ENCODE measurements around the gene AGFG1.
A peak's percentile ranks its signal among the peaks of the same experiment; 100 is the strongest.

Gene AGFG1

GRCh38 chr2:227471924-227472264, at the start of gene AGFG1:
Gene AGFG1, plus strand, starts transcription at chr2:227472156. Its CDS starts 266 bp downstream, at chr2:227472422.
- DNase-seq (ENCODE audit: low spot score): peak; percentile 89

GRCh38 chr2:227423656-227424499, 48.1 kb upstream of the AGFG1 start:
- no peak for DNase-seq (ENCODE audit: low spot score)

- no peak for DNase-seq (ENCODE audit: low spot score)
These were observed 43.1 kb upstream of the AGFG1 start for GRCh38 chr2:227428731-227429285.

DNA sequence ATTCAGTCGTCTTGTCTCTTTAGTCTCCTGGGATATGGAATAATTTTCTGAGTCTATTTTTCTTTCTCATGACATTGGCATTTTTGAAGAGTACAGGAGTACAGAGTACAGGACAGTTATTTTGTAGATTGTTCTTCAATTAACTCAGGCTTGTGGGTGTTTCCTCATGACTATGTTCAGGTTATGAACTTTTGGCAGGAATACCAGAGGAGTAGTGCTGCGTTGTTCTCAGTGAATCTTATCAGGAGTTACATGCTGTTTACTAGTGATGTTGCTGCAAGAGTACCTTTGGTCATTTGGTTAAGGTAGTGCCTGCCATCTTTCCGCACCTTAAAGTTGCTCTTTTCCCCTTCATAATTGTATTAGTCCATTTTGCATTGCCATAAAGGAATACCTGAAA, 41.3 kb upstream of the AGFG1 start:
- no peak for DNase-seq (ENCODE audit: low spot score)

DNA sequence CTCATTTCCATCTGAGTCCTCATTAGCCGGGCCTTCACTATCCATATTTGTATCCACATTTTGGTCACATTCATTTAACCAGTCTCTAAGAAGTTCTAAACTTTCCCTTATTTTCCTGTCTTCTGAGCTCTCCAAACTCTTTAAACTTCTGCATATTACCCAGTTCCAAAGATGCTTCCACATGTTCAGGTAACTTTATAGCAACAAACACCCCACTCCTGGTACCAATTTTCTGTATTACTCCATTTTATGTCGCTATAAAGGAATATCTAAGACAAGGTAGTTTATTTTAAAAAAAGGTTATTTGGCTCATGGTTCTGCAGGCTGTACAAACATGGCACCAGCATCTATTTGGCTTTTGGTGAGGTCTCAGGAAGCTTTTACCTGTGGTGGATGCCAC, 38.8 kb upstream of the AGFG1 start:
- no peak for DNase-seq (ENCODE audit: low spot score)

GRCh38 chr2:227436436-227437174, 35.4 kb upstream of the AGFG1 start:
- no peak for DNase-seq (ENCODE audit: low spot score)

GRCh38 chr2:227439214-227439613, 32.7 kb upstream of the AGFG1 start:
- no peak for DNase-seq (ENCODE audit: low spot score)

DNA sequence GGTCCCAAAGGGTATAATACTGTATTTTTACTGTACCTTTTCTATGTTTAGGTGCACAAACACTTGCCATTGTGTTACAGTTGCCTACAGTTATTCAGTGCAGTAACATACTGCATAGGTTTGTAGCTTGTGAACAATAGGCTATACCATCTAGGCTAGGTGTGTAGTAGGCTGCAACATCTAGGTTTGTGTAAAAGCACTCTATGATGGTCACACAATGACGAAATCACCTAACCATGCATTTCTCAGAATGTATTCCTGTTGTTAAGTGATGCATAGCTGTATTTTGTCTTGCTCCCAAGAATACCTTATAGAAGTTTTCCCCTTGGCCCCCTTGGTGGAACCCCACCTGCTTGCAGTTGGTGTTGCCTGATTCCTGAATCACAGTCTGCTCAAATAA, 29.3 kb upstream of the AGFG1 start:
- no peak for DNase-seq (ENCODE audit: low spot score)

DNA sequence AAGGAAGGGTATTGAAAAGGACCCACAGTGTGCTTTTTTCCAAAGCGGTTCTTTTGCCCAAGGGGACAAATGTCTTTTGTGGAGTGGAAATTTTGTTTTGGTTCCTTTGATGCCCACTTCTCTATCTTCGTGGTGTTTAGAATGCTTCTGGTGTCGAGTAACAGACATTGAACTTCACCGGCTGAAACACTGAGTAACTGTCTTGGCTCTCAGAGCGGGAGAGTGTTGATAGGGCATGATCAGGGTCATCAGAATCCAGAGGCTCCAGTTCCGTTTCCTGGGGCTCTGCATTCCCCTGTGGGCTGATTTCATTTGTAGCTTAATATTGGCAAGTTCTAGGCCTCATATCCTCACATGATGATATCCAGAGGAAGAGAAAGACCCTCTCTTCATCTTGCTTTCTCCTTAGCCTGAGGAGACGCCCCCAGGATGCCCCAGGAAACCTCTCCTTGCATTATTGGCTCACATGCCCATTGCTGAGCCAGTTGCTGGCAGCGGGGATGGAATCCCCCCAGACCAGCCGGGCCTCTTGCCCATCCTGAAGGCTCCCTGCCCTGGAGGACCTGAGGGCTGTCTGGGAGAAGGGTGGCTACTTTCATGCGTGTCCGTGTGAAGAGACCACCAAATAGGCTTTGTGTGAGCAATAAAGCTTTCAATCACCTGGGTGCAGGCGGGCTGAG, 27.9 kb upstream of the AGFG1 start:
- no peak for DNase-seq (ENCODE audit: low spot score)

GRCh38 chr2:227447606-227448005, 24.4 kb upstream of the AGFG1 start:
- DNase-seq (ENCODE audit: low spot score): peak; percentile 59

DNA sequence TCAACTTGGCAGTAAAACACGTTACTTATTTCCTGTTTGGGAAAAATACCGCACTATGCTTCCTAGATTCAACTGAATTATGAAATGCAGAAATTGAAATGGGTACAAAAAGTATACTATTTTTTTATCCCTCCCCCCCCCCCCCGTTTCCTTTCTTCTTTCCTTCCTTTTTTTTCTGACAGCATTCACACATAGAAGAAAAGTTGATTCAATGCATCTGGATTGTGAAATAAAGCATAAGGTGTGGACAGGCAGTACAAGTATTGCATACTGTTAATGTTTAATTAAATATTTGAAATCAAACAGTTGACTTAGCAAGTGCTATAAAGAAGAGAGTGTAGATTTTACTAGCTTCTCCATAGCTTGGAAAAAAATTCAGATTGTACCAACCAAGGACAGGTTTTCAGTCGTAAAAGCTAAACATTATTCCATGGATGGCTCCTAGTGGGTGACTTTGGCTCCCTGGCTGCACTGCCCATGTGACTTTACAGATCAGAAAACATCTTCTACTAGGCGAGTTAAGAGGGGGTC, 21.6 kb upstream of the AGFG1 start:
- no peak for DNase-seq (ENCODE audit: low spot score)

GRCh38 chr2:227450926-227451654, 20.9 kb upstream of the AGFG1 start:
- DNase-seq (ENCODE audit: low spot score): peak; percentile 26

- DNase-seq (ENCODE audit: low spot score): no peak
These were observed 20.3 kb upstream of the AGFG1 start for GRCh38 chr2:227451655-227451992.

GRCh38 chr2:227453810-227454209, 18.1 kb upstream of the AGFG1 start:
- DNase-seq (ENCODE audit: low spot score): no peak

DNA sequence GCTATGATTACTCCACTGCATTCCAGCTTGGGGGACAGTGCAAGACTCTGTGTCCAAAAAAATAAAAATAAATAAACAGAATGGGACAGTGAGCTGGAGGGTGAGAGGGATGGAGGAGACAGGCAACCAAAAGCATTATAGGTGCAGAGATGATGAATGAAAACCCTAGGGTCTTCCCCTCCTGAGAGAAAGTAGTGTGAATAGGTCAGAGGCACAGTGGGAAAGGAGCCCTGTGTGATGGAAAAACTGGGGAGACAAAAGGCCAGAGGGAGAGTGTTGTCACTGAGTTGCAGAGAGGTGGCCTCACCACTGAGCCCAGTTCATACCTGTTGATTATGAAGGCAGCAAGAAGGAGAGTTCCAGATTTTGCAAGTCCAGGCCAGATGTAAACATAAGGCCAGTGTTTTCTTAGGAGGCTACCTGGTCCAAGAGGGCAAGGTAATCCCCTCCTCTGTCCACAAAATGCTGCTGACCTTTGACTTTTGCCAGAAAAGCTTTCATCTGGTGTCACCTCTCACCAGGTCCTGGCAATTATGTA, 17.6 kb upstream of the AGFG1 start:
- DNase-seq (ENCODE audit: low spot score): no peak

GRCh38 chr2:227455200-227455599, 16.8 kb upstream of the AGFG1 start:
- DNase-seq (ENCODE audit: low spot score): no peak

- DNase-seq (ENCODE audit: low spot score): no peak
These were observed 15.9 kb upstream of the AGFG1 start for GRCh38 chr2:227456102-227456501.

- DNase-seq (ENCODE audit: low spot score): no peak
These were observed 15.2 kb upstream of the AGFG1 start for GRCh38 chr2:227456772-227457171.

GRCh38 chr2:227460070-227460485, 11.9 kb upstream of the AGFG1 start:
- peak; percentile 41 for DNase-seq (ENCODE audit: low spot score)

- no peak for DNase-seq (ENCODE audit: low spot score)
These were observed 11.1 kb upstream of the AGFG1 start for GRCh38 chr2:227460833-227461232.

GRCh38 chr2:227461811-227462461, 10.0 kb upstream of the AGFG1 start:
- no peak for DNase-seq (ENCODE audit: low spot score)
